NT2/D1 (cell line): ENCODE measurements around the gene KLF16.

Experiments used
- SUZ12 ChIP-seq: IDR thresholded peaks from 2 replicates; pipeline ENCODE4 v1.6.1; 2011; ENCODE audit not compliant: insufficient read length, insufficient read depth; ENCODE audit errors: extremely low read depth
- ZNF274 ChIP-seq: IDR thresholded peaks from 2 replicates; pipeline ENCODE4 v1.6.1; 2011; ENCODE audit warnings: mild to moderate bottlenecking, low read depth, low read length

DNA sequence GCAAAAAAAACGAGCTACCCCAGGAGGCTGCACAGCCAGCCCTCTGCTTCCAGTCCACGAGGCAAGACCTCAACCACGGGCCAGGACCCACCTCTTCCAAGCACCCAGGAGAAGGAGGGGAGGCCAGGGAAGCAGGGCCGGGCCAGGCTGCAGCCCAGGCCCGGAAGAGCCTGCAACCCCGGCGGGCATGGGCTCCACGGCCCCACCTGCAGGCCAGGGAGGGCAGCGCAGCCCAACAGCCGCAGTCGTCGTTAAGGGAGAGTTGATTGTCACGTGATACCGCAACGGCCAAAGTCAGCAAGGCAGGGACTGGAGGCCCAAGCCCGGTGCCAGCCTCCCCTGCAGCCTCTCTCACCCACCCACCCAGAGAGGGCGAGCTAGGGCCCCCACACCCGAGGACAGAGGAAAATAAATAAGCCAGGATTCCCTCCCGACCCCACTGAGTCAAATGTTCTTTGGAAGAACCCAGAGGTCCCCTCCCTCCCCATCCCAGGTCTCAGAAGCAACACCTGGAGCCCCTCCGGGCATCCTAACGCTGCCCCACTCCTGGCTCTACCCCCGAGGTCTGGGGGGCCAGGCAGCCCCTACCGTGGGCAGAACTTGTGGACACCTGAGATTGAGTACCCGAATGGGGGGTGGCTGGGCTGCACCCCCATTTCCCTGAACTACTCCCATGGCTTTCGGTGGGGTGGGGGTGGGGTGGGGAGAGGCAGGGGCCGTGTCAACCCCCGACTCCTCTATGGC, 9.9 kb downstream of the KLF16 start:
- TF ChIP-seq SUZ12 (no peak), ZNF274 (no peak)
